Measurements from ENCODE around the gene CSTF3. TPM values are rescaled to one million over a fixed set of nuclear protein-coding genes. Genes with fewer than 3 reads are reported as not detected.

CSTF3 gene
- polyA plus RNA-seq, 1 experiment = 7.9 TPM

DNA sequence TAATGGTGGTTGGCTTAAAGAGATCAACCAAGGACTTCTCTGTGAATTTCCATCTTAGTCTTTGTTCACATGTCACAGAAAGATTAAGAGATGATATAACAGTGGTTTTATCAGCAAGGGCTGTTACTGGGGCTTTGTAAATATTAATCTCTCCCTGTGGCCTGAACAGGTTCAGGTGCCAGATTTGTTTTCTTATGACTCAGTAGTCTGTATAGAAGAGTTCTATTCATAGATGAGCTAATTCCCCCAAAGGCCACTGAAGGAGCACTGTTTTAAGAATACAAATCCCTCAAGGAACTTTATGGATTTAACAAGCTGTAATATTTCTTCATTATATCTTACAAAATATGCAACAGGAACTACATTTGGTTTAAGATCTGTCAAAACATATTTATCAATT lies 71.5 kb downstream of the CSTF3 start:
- no peaks in the 10 kb centered on the region; the same call in 1 of the 2 replicates for H3K36me3 ChIP-seq (ENCODE audit: control insufficient read depth, insufficient read depth, low read length)
- TF ChIP-seq CTCF (IDR thresholded peaks at IDR 0.05; ENCODE audit: insufficient read depth, low read depth, low read length) = no peak
- H3K27me3 ChIP-seq (ENCODE audit: control insufficient read depth, insufficient read depth, low read length) = no peaks in the 10 kb centered on the region
- DNase-seq (ENCODE audit: low read depth) = no peak
- no peak overlapping the region for H3K4me3 ChIP-seq (ENCODE audit: low read depth, low read length)
- ChIA-PET POLR2A (no interaction called here), CTCF (no interaction called here)

DNA sequence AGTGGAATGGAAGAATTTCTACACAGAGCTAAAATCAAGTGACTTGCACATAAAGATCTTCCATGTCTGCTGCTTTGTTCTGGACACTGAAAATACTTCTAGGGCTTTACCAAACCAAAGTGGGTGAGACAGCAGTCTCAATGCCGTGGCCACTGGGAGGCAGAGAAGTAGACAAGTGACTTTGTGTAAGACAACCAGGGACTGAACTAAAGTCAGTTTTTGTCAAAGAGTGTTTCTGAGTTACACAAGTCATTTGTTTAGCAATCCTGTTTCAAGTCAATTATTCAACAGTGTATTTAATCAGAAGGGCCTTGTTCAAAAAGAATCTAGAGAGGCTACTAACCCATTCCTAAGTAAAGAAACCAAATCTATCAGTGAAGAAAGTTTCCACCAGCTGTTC lies 75.3 kb downstream of the CSTF3 start:
- TF ChIP-seq CTCF (IDR thresholded peaks at IDR 0.05; ENCODE audit: insufficient read depth, low read depth, low read length) = no peak
- no peak for DNase-seq (ENCODE audit: low read depth)
- H3K27me3 ChIP-seq (ENCODE audit: control insufficient read depth, insufficient read depth, low read length) = no peaks in the 10 kb centered on the region
- H3K4me3 ChIP-seq (ENCODE audit: low read depth, low read length) = no peak overlapping the region
- CTCF ChIA-PET = interaction anchor here (0.6 to 1.0 kb wide), 4 partner anchors 13 to 24 kb away, joined by 3 to 4 read pairs (median 3); no protein-coding TSS in a partner anchor
- POLR2A ChIA-PET = no interaction called here
- no peaks in the 10 kb centered on the region; the same call in none of the 2 replicates for H3K36me3 ChIP-seq (ENCODE audit: control insufficient read depth, insufficient read depth, low read length)

- ChIA-PET POLR2A (no interaction called here), CTCF (interaction anchor here (0.7 kb wide), 1 partner anchor 18 kb away, joined by 3 read pairs; no protein-coding TSS in a partner anchor)
- Histone ChIP-seq H3K4me3 (ENCODE audit: low read depth, low read length) (no peak overlapping the region), H3K27me3 (ENCODE audit: control insufficient read depth, insufficient read depth, low read length) (no peaks in the 10 kb centered on the region), H3K36me3 (ENCODE audit: control insufficient read depth, insufficient read depth, low read length) (no peaks in the 10 kb centered on the region; the same call in none of the 2 replicates)
- TF ChIP-seq CTCF (IDR thresholded peaks at IDR 0.05; ENCODE audit: insufficient read depth, low read depth, low read length) = no peak
- DNase-seq (ENCODE audit: low read depth) = no peak
These were observed 77.4 kb downstream of the CSTF3 start for GRCh38 chr11:33083918-33084317.

DNA sequence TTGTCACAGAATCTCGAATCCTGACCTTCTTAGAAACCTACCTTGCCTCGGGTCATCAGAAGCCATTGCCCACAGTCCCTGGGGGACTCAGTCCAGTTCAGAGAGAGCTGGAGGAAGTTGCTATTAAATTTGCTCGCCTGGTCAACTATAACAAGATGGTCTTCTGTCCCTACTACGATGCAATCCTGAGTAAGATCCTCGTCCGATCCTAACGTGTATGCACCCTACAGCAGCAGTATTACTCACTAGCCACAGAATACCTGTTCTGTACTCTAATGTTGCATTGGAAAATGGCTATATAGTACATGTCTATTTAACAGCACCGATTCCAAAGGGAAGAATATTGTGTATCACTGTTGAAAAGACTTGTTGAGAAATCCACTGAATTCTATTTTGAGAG lies 88.8 kb downstream of the CSTF3 start:
- ChIA-PET POLR2A (interaction anchor here (0.6 kb wide), 1 partner anchor 33 kb away, joined by 3 read pairs; no protein-coding TSS in a partner anchor), CTCF (interaction anchor here (0.7 to 1.1 kb wide), 2 partner anchors 9 to 113 kb away, joined by 3 read pairs; no protein-coding TSS in a partner anchor)
- DNase-seq (ENCODE audit: low read depth) = no peak
- H3K36me3 ChIP-seq (ENCODE audit: control insufficient read depth, insufficient read depth, low read length) = peaks cover 24% of the 10 kb centered on the region
- no peak overlapping the region for H3K4me3 ChIP-seq (ENCODE audit: low read depth, low read length)
- TF ChIP-seq CTCF (IDR thresholded peaks at IDR 0.05; ENCODE audit: insufficient read depth, low read depth, low read length) = no peak
- no peaks in the 10 kb centered on the region for H3K27me3 ChIP-seq (ENCODE audit: control insufficient read depth, insufficient read depth, low read length)

DNA sequence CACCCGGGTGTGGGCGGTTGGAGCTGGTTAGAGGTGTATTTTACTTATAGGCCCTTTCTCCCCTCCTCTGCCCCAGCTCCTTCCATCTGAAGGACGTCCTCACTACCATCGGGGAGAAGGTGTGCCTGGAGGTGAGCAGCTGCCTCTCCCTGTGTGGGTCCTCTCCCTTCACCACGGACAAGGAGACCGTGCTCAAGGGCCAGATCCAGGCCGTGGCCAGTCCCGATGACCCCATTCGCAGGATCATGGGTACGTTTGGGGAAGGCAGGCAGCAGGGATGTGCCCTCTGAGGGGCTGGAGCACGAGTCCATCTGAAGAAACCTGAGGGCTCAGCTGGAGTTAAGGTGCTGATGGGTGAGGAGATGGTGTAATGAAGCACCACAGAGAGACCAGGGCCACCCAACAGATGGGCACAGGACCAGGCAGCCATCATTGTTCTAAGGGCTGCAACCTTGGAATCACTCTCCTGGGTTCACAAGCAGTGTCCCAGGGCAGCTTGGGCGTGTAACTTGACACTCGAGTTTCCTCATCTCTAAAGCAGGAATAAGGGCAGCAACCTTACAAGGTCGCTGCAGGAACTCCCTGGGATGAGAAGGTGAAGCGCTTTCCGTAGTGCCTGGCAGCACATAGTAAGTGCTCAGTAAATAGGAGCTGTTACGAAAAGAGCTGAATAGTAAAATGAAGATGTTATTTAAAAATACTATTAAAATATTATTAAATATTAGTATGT lies 92.5 kb downstream of the CSTF3 start:
- CTCF ChIA-PET = interaction anchor here (0.6 to 9.2 kb wide), 4 partner anchors 10 to 174 kb away, joined by 3 to 119 read pairs (median 3); no protein-coding TSS in a partner anchor
- POLR2A ChIA-PET = no interaction called here
- DNase-seq (ENCODE audit: low read depth) = no peak

More for the DNA sequence above, 92.5 kb downstream of the CSTF3 start:
- peaks cover 26% of the 10 kb centered on the region for H3K36me3 ChIP-seq (ENCODE audit: control insufficient read depth, insufficient read depth, low read length)
- TF ChIP-seq CTCF (IDR thresholded peaks at IDR 0.05; ENCODE audit: insufficient read depth, low read depth, low read length) = no peak
- H3K27me3 ChIP-seq (ENCODE audit: control insufficient read depth, insufficient read depth, low read length) = no peaks in the 10 kb centered on the region
- no peak overlapping the region for H3K4me3 ChIP-seq (ENCODE audit: low read depth, low read length)
